Measurements from ENCODE around the gene YIPF2. TPM values are rescaled to one million over a fixed set of nuclear protein-coding genes. Genes with fewer than 3 reads are reported as not detected.
A peak's percentile ranks its signal among the peaks of the same experiment; 100 is the strongest.

Gene YIPF2
- polyA plus RNA-seq, 2 of the 4 experiments (the other 2 are of a cell fraction) = 13.1 to 17.5 TPM

DNA sequence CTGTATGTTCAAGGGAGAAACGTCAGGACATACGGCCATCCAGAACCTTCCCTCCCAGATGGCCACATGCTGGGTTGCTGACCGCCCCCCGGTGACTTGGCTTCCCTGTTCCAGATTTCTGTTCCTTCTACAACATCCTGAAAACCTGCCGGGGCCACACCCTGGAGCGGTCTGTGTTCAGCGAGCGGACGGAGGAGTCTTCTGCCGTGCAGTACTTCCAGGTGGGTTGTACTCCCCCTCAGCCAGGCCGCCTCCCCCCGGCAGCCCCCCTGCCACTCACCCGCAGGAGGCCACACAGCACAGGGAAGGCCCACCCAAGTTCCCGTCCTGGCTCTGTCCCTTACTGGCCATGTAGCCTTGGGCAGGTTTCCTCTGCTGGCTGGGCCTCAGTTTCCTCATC is 20.5 kb downstream of the YIPF2 start:
- 89% methylated on average over 9 of the region's 14 CpGs for WGBS (ENCODE audit: missing lambda C conversion rate)
- ChIA-PET CTCF (no interaction called here), POLR2A (no interaction called here)
- no peak overlapping the region for H3K27ac ChIP-seq
- DNase-seq (ENCODE audit: low read depth in 1 of 2, low spot score in 1 of 2) (no peak), ATAC-seq (no peak), FAIRE-seq (no peak)
- TF ChIP-seq MAFK (IDR thresholded peaks at IDR 0.05; ENCODE audit: partially characterized antibody) (no peak), TP53 (CRISPR knock-in tag; IDR thresholded peaks at IDR 0.05) (no peak), NFE2L2 (conservative IDR thresholded peaks at IDR 0.05; ENCODE audit: low read length) (no peak), HOXB5 (CRISPR knock-in tag; IDR thresholded peaks at IDR 0.05) (no peak), CBX8 (IDR thresholded peaks at IDR 0.05) (no peak), NR3C1 (IDR thresholded peaks at IDR 0.05) (no peak), RFX5 (IDR thresholded peaks at IDR 0.05) (no peak), EP300 (IDR thresholded peaks at IDR 0.05) (no peak), POLR2A (IDR thresholded peaks at IDR 0.05; ENCODE audit: low read length) (no peak), HES2 (IDR thresholded peaks at IDR 0.05) (no peak), TFCP2L1 (CRISPR knock-in tag; IDR thresholded peaks at IDR 0.05) (no peak), EHF (CRISPR knock-in tag; IDR thresholded peaks at IDR 0.05) (no peak), ESRRA (IDR thresholded peaks at IDR 0.05; ENCODE audit: borderline replicate concordance, low read length) (no peak), ZFP36 (IDR thresholded peaks at IDR 0.05; ENCODE audit: borderline replicate concordance, partially characterized antibody) (no peak), RNF2 (IDR thresholded peaks at IDR 0.05; ENCODE audit: borderline replicate concordance, low read depth) (no peak), JUN (IDR thresholded peaks at IDR 0.05) (no peak), KDM5A (IDR thresholded peaks at IDR 0.05) (no peak), ELK1 (IDR thresholded peaks at IDR 0.05; ENCODE audit: low read depth, low read length) (no peak)
- H3K4me2 ChIP-seq = no peak overlapping the region
- no peak overlapping the region for H3K4me3 ChIP-seq
- H3K9me3 ChIP-seq = no peaks in the 10 kb centered on the region
- no peaks in the 10 kb centered on the region for H3K4me1 ChIP-seq

DNA sequence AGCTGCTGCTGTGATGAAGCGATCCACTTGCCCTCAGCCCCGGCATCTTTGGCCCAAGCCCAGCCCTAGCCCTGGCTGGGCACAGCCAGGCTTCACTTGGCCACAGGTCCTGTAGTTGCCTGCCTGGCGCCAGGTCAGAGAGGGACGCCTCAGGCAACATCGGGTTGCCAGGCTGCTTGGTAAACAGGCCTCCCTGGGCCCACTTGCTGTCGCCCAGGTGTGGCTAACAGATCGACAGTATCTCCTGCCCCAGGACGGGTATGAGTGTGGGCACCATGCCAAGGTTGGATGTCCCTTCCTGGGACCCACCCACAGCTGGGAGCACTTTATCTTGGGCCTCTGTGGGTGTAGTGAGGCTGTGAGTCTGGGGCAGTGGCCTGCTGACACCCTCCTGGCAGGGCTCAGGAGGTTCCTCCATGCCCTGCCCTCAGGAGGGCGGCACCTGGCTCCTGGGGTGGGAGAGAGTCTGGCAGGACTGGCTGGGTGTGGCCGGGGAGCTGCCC is 29.2 kb downstream of the YIPF2 start:
- FAIRE-seq (no peak), DNase-seq (ENCODE audit: low read depth in 1 of 2, low spot score in 1 of 2) (no peak), ATAC-seq (peak in 1 of 2 experiments; percentile 22; a peak in 2 of 6 replicates)
- H3K9me3 ChIP-seq = no peaks in the 10 kb centered on the region
- H3K4me2 ChIP-seq = 0 out of 3 replicates have a peak overlapping the region, but pooled peaks have one; percentile 10
- ChIA-PET CTCF (interaction anchor here (0.6 kb wide), 1 partner anchor 164 kb away, joined by 4 read pairs; no protein-coding TSS in a partner anchor), POLR2A (no interaction called here)
- H3K4me3 ChIP-seq = no peak overlapping the region
- H3K27ac ChIP-seq = no peak overlapping the region
- TF ChIP-seq, protein P1, sequence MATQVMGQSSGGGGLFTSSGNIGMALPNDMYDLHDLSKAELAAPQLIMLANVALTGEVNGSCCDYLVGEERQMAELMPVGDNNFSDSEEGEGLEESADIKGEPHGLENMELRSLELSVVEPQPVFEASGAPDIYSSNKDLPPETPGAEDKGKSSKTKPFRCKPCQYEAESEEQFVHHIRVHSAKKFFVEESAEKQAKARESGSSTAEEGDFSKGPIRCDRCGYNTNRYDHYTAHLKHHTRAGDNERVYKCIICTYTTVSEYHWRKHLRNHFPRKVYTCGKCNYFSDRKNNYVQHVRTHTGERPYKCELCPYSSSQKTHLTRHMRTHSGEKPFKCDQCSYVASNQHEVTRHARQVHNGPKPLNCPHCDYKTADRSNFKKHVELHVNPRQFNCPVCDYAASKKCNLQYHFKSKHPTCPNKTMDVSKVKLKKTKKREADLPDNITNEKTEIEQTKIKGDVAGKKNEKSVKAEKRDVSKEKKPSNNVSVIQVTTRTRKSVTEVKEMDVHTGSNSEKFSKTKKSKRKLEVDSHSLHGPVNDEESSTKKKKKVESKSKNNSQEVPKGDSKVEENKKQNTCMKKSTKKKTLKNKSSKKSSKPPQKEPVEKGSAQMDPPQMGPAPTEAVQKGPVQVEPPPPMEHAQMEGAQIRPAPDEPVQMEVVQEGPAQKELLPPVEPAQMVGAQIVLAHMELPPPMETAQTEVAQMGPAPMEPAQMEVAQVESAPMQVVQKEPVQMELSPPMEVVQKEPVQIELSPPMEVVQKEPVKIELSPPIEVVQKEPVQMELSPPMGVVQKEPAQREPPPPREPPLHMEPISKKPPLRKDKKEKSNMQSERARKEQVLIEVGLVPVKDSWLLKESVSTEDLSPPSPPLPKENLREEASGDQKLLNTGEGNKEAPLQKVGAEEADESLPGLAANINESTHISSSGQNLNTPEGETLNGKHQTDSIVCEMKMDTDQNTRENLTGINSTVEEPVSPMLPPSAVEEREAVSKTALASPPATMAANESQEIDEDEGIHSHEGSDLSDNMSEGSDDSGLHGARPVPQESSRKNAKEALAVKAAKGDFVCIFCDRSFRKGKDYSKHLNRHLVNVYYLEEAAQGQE (IDR thresholded peaks at IDR 0.05) = no peak
- no peak for TF ChIP-seq CBX2 (IDR thresholded peaks at IDR 0.05; ENCODE audit: borderline replicate concordance, low read depth)
- TF ChIP-seq FOSL2 (IDR thresholded peaks at IDR 0.05) = no peak
- TF ChIP-seq FOSL2 (CRISPR knock-in tag; IDR thresholded peaks at IDR 0.05) = no peak
- TF ChIP-seq CTCF (IDR thresholded peaks at IDR 0.05) = no peak
- TF ChIP-seq RAD21 (conservative IDR thresholded peaks at IDR 0.05 in 1 of 2, IDR thresholded peaks at IDR 0.05 in 1 of 2) = no peak
- TF ChIP-seq MAX (IDR thresholded peaks at IDR 0.05) = no peak
- TF ChIP-seq, protein P2, sequence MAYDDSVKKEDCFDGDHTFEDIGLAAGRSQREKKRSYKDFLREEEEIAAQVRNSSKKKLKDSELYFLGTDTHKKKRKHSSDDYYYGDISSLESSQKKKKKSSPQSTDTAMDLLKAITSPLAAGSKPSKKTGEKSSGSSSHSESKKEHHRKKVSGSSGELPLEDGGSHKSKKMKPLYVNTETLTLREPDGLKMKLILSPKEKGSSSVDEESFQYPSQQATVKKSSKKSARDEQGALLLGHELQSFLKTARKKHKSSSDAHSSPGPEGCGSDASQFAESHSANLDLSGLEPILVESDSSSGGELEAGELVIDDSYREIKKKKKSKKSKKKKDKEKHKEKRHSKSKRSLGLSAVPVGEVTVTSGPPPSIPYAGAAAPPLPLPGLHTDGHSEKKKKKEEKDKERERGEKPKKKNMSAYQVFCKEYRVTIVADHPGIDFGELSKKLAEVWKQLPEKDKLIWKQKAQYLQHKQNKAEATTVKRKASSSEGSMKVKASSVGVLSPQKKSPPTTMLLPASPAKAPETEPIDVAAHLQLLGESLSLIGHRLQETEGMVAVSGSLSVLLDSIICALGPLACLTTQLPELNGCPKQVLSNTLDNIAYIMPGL (CRISPR knock-in tag; IDR thresholded peaks at IDR 0.05; ENCODE audit: borderline replicate concordance) = no peak
- TF ChIP-seq CHD2 (IDR thresholded peaks at IDR 0.05; ENCODE audit: low read length, partially characterized antibody) = no peak
- no peak for TF ChIP-seq EP300 (IDR thresholded peaks at IDR 0.05)
- no peak for TF ChIP-seq GATA3 (IDR thresholded peaks at IDR 0.05; ENCODE audit: borderline replicate concordance)
- WGBS (ENCODE audit: missing lambda C conversion rate) = 65% methylated on average over 8 of the region's 10 CpGs
- peaks cover 20% of the 10 kb centered on the region for H3K4me1 ChIP-seq

Measured in A549 (cell line).